SK-N-DZ (cell line): ENCODE measurements around the gene TMEM60. TPM values are rescaled to one million over a fixed set of nuclear protein-coding genes. Genes with fewer than 3 reads are reported as not detected.
"Not testable (repeated sequence)": the region's sequence is repeated elsewhere in the genome, so short reads cannot be mapped to it uniquely, and the experiment has no call there.

Experiments used
- DNase-seq: peaks from one replicate; pipeline ENCODE4 v3.0.0-alpha.2; 2015; ENCODE audit warnings: low spot score
- polyA plus RNA-seq, 2 experiments: library from polyadenylated mRNA; depleted of rRNA; stranded (reverse); fragments of >200 nt; gene quantifications; 2 replicates each; pipeline ENCODE4 v1.2.3, GENCODE V29; 2014

The TMEM60 gene, protein sequence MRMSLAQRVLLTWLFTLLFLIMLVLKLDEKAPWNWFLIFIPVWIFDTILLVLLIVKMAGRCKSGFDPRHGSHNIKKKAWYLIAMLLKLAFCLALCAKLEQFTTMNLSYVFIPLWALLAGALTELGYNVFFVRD
- 31.5 and 50.5 TPM in 2 replicates for polyA plus RNA-seq (2014; cell fraction: cytosol; rRNA removed)
- 17.0 and 22.7 TPM in 2 replicates for polyA plus RNA-seq (2014; cell fraction: nucleus; rRNA removed)

DNA sequence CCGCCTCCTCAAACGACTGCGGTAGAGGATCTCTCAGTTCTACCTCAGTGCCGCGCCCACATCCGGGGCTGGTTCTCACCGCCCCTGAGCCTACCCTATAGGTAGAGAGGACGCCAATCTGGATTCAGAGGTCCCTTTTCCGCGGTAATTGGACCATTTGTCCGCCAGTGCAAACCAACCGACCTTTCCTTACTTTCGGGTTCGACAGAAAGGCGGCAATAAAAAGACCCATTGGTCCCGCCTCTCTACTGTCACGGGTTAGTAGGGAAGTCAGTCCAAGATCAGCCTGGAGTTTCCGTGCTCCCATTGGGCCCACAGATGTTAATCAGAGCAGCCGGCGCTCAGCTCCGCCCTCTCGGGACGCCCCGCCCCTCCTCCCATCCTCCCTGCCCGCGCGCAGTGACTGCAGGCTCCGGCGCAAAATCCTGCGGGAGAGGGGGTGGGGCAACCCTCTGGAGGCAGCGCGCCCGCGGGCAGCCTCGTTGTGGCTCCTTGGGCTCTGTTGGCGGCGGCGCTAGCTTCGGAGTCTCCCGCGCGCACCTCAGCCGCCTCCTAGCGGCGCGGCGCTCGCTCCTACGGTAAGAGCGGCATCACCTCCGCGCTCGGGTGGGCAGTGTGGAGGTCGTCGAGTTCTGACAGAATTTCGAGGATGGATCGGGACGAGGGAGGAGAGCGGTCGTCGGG is at the start of gene TMEM60, which contains the start of gene PHTF2:
Gene TMEM60, minus strand, starts transcription at position 41 of the 684 bp plus-strand sequence. CDS start 4,061 bp downstream, outside the sequence.
Gene PHTF2, plus strand, starts transcription at position 380 of the 684 bp plus-strand sequence.
- DNase-seq = peak; percentile 100

DNA sequence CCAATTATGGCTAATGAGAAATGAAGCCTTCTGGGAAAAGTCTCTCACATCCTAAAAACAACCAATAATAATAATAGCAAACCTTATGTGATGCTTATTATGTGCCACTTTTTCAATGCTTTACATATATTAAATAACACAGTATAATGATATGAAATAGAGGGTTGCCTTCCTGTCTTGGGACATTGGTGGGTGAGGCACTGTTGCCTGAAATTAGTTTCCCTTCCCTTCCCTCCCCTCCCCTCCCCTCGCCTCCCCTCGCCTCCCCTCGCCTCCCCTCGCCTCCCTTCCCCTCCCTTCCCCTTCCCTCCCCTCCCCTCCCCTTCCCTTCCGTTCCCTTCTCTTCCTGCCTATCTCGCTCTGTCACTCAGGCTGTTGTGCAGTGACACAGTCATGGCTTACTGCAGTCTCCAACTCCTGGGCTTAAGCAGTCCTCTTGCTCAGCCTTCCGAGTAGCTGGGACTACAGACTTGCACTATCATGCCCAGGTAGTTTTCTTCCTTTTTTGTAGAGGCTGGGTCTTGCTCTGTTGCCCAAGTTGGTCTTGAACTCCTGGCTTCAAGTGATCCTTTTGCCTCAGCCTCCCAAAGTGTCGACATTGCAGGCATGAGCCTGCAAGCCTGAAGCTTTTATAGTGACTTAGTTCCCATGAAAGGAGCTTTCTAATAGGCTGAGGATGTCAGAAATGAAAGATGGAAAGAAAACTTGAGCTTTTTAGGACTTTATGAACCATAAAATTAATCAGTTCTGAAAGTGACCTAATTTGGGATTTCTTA is 48.3 kb upstream of the TMEM60 start:
- no peak for DNase-seq

DNA sequence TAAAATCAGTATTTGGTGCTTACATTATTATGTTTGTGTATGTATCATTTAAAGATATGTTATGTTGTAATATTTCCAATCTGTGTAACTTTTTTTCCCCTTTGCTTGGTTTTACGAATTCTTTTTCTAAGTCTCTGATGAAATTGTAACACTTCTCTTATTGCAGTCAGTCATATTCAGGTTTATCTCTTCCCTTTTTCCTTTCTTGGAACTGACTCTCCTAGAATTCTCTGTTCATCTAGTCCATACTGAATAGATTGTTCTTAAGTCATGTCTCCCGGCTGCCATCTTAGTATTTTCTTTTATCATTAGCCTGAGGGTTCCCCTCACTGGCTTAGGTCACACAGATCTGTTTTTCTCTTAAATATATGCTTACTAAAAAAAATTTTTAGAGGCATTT is 45.0 kb upstream of the TMEM60 start:
- no peak for DNase-seq

DNA sequence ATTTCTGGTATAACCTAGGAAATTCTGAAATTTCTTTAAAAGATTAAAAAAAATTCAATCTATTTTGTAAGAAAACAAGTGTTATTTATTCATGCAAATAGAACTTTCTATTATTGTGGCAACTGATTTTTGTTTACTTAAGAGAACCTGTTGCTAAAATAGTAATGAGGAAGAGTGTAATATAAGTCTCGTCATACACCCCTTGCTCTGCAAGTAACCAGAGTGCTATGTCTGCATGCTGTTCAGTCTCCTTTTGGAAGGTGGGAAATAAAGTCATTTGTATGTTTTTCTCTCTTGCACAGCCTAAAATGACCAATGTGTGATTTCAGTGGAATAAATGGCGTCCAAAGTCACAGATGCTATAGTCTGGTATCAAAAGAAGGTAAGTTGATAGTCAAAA is 41.7 kb upstream of the TMEM60 start:
- no peak for DNase-seq

DNA sequence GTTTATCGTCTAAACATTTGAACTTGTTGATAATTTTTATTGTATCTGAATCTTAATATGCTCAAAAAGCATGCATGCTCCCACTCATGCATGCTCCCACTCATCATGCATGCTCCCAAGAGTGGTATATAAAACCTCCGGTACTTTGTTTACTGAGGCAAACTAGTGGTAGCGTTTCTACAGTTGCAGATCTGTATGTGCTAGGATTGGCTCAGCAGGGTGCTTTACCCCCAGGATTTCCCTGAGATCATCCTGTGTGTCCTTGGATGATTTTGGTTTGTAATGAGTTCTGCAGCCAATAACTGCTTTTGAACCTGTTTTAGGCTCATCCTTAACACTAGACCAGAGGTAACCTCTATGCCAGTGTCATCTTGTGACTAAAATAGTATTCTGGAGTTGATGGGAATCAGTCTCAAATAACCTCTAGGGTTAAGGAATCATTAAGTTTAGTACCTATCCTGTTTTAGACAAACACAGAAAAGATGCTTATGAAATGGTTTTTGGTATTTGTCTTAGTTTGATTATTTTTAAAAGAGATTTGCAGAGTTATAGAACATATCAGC is 40.8 kb upstream of the TMEM60 start:
- DNase-seq = no peak

DNA sequence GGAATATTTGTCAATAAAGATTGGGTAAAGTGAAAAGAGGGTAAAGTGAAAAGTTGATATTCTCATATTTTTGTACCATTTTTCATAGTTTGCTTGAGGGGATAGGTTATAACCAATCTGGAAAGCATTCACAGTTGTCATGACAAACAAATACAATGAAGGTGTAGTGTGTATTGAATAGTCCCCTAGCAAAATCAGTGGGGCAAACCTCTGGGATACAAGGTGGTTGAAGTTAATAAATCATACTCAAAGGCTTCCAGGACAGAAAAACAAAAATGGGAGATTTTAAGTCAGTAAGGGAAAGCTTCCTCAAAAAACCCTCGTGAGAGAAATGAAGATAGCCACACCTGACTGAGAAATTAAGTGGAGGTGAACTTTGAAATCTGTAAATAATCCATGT is 39.7 kb upstream of the TMEM60 start:
- no peak for DNase-seq

DNA sequence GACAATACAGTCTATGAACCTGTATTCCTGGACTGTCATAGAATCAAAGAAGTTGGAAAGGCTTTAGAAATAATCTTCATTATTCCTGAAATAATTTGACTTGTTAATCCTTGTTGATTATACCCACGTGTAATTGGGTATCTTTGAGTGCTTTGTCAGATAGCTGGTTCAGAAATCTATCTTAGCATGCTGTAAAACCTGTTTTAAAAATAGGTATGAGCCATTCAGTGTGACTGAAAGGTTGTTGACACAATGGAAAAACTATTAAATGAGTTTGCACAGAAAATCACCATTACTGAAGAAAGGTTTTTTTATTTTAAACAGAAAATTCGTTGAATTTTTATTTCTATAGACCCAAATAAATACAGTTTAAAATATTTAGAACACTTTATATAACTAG is 39.0 kb upstream of the TMEM60 start:
- DNase-seq = no peak

DNA sequence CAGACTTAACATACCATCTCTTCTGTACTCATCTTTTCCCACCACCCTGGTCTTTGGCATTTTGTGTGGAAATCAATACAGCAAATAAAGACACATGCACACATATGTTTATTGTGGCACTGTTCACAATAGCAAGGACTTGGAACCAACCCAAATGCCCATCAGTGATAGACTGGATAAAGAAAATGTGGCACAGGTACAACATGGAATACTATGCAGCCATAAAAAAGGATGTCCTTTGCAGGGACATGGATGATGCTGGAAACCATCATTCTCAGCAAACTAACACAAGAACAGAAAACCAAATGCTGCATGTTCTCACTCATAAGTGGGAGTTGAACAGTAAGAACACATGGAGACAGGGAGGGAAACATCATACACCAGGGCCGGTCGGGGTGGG is 38.2 kb upstream of the TMEM60 start:
- DNase-seq = not testable (repeated sequence)

DNA sequence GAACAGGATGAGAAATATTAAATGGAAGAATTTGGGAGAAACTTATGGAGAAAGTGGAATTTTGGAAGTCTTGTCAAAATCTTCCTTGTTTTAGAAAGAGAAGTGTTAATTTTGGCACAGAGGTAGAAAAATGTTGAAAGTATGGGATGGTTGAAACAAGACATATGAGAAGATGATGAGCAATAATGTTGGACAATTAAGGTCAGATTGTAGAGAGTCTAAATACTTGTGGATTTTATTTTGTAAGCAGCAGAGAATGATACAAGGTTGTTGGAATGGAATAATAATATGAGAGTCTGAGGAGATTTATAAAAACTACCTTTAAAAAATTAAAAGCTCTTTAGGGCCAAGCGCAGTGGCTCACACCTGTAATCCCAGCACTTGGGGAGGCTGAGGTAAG is 34.9 kb upstream of the TMEM60 start:
- DNase-seq = no peak

DNA sequence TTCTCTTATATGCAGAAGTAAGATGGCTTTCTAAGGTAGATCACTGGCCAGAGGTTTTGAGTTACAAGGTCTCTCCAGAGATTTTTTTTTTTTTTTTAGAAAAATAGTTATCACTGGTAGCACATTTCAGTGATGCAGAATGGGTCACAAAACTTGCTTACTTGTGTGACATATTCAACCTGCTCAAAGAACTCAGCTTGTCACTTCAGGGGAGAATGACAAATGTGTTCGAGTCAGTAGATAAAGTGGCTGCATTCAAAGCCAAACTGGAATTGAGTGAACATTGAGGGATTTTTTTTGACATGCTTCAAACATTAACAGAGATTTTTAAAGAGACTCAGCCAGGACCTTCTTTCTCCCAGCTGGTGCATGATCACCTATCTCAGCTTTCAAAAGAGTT is 33.7 kb upstream of the TMEM60 start:
- no peak for DNase-seq

DNA sequence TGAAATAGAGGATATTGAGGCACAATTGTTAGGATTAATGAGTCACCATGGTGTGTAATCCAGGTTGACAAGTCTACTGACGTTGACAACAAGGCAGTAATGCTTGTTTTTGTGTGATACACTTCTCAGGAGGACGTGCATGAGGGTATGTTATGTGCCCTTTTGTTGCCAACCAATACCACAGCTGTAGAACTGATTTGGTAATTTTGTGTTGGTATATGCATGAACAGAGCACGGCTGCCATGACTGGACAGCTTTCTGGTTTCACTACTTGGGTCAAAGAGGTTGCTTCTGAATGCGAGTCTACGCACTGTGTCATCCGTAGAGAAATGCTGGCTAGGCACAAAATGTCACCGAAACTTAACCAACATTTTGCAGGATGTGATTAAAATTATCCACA is 33.2 kb upstream of the TMEM60 start:
- no peak for DNase-seq

DNA sequence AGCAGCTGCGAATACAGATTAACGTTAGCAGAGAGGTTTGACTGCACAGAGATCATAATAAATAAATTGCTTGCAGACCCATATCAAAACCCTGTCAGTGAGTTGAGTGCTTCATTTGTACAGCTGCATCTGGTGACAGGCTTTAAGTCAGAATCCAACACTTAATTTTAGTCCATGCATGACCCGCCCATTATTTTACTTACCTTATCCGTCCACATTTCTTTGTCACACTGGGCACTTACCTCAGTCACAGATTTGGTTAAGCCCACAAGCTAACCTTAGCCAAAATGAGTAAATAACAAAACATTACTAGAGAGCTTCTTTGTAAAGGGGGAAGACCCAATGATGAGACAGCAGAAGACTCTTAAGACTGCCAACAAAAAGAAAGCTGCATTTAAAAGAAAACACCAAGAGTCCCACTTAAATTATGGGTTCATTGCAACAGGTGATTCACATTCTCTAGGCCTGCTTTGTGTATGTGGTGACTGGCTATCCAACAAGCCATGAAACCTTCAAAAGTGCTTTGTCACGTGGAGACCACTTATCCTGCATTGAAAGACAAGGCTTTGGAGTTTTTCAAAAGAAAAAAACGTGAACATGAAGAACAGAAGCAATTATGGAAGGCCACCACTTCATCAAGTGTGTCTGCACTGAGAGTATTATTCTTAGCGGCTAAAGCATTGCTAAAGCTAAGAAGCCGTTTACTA is 32.6 kb upstream of the TMEM60 start:
- peak; percentile 5 for DNase-seq

DNA sequence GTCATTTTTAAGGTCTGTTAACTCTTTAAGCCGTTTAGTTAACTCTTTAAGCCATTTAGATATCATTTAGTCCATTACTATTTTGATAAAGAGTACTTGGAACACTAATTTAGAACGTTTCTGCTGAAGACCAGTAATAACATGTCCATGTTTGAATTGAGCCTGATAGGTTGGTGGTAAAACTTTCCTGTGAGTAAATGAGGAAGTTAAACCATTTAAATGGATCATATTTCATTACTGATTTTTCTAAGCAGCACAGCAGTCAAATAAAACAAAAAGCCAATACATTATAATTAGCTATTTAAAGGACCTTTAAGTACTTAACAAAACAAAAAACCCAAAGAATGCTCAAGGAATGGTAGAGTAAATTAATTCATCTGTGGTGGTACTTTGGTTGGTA is 29.8 kb upstream of the TMEM60 start:
- no peak for DNase-seq

DNA sequence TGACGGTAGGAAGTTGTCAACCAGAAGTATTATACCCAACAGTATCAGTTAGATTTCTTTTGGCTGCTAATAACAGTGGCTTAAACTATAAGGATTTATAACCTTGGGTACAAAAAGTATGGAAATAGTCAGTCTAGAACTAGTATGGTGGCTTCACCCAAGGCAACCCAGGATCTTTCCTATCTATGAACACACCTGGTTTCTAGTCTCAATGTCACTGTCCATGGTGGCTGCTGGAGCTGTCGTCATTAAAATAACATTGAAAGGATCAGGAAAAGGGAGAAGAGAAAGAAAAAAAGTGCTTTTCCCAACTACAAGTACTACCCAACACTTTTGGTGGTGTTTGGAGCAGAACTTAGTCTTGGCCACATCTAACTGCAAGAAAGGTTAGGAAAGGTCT is 28.1 kb upstream of the TMEM60 start:
- no peak for DNase-seq

DNA sequence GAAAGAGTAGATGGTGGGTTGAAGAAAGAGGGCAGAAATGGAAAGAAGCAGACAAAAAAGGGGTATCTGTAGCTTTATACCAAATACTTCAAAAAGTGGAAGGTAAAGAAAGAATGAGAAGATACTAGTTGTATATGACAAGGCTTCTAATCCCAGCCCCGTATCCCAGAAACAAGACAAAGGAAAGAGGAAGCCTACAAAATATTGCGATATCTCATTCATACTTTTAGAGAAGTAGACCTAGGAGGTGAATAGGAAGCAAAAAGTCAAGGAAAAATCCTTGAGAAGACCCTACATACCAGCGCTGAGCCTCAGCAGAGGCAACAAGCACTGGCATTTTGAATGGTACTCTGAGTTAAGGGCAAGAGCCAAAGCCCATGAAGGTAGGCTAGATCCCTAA is 26.9 kb upstream of the TMEM60 start:
- DNase-seq = no peak

DNA sequence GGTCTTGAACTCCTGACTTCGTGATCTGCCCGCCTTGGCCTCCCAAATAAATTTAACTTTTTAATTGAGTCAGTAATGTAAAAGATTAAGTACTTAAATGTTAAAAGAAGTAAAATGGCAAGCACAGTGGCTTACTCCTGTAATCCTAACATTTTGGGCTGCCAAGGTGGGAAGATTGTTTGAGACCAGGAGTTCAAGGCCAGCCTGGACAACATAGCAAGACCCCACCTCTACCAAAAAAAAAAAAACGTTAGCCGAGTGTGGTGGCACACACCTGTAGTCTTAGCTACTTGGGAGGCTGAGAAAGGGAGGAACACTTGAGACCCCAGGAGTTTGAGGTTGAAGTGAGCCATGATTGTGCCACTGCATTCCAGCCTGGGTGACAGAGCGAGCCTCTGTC is 26.4 kb upstream of the TMEM60 start:
- no peak for DNase-seq

DNA sequence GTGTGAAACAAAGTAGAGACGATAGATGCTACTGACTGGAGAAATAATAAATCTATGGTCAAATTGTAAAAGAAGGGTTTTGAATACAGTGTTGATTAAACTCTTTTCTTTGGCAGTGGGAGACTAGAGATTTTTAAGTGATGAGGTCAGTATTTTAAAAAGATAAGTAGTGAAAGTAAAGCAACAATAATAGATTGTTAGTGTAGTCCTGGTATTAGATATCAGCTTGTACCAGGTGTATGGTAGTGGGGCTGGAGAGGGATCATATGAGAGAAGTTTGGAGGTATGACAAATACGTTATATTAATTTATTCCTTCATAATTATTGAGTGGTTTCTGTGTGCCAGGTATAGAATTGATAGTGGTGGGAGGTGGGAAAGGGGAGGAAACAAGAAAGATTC is 25.6 kb upstream of the TMEM60 start:
- no peak for DNase-seq

DNA sequence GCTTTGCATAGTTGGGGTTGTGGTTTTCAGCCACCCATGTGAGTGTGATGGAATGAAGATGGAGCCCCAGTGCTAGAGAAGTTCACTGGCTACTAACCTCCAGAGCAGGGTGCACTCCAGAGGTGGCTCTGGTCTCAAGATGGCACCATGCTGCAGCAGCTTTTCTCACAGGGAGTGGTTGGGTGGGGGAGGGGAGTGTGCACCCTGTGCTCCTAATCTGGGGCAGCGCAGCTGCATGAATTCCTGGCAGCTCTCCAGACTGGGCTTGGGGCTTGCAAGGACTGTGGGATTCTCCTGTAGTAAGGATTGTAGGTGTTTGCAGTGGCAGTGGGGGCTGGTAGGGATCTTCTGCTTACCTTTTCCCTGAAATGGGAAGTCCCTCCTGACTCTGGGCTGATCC is 24.0 kb upstream of the TMEM60 start:
- DNase-seq = no peak

DNA sequence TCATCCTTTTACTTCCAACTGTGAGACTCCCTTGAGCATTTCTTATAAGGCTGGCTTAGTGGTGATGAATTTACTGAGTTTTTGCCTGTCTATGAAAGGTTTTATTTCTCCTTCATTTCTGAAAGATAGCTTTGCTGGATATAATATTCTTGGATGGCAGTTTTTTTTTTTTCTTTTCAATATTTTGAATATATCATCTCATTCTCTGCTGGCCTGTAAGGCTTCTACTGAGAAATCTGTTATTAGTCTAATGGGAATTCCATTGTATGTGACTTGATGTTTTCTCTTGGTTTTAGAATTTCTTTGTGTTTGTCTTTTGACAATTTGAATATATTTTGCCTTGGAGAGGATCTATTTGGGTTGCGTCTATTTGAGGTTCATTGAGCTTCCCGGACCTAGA is 22.7 kb upstream of the TMEM60 start:
- no peak for DNase-seq

DNA sequence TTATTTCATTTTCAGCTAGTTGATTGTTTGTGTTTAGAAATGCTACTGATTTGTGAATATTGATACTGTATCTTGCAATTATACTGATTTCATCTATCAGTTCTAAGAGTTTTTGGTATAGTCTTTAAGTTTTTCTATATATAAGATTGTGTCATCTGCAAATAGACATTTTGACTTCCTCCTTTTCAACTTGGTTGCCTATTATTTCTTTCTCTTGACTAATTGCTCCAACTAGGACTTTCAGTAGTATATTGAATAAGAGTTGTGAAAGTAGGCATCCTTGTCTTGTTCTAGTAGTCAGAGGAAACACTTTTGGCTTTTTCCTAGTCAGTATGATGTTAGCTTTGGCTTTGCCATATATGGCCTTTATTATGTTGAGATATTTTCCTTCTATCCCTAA is 20.8 kb upstream of the TMEM60 start:
- DNase-seq = no peak

DNA sequence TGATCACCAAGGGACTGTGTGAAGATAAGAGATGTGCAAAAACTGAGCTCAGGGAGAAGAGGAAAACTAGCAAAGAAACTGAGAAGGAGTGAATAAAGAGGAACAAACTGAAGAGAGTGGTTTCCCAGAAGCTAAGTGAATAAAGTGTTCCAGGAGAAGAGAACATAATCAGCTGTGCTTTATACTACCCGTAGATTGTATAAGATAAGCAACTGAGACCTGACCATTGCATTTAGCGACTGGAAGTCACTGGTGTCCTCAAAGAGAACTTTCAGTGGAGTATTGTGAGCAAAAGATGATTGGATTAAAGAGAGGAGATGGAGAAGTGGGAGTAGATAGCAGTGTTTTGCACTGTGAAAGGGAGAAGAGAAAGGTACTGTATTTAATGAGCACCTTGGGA is 14.9 kb upstream of the TMEM60 start:
- no peak for DNase-seq

DNA sequence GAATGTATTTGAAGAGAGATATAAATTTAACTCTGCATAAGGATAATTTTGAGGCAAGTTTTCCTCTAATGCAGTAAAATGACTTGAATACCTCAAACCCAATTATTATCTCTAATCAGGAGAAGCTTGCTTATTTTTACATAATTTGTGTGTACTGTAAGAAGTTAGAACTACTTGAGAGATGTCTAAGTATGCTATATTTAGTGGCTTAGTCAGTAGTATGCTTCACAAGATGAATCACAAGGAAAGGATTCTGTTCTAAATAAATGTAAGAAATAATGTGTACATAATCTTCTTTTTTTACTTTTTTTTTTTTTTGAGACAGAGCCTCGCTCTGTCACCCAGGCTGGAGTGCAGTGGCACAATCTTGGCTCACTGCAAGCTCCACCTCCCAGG is 14.1 kb upstream of the TMEM60 start:
- DNase-seq = no peak
